Endothelial cell of umbilical vein (primary cell): ENCODE data around the gene GHRHR.

Experiments
- EZH2 ChIP-seq: IDR thresholded peaks from 2 replicates; pipeline ENCODE4 v1.6.1; 2012; ENCODE audit warnings: borderline replicate concordance, low read depth, mild to moderate bottlenecking, moderate library complexity, low read length, inconsistent platforms; ENCODE audit not compliant: severe bottlenecking
- GATA2 ChIP-seq: IDR thresholded peaks from 2 replicates; pipeline ENCODE4 v1.7.0; 2011; ENCODE audit warnings: low read depth, mild to moderate bottlenecking, moderate library complexity, mixed read lengths, low read length; ENCODE audit not compliant: insufficient read length, insufficient read depth
- JUN ChIP-seq: IDR thresholded peaks from 2 replicates; pipeline ENCODE4 v1.6.1; 2011; ENCODE audit warnings: borderline replicate concordance, low read depth; ENCODE audit not compliant: insufficient read length, insufficient read depth
- POLR2A ChIP-seq: IDR thresholded peaks from 2 replicates; pipeline ENCODE4 v1.6.1; 2012; ENCODE audit warnings: low read depth, mild to moderate bottlenecking, control low read depth, low read length
- POLR2AphosphoS5 ChIP-seq: IDR thresholded peaks from 2 replicates; pipeline ENCODE4 v1.6.1; 2012; ENCODE audit warnings: low read depth, mild to moderate bottlenecking, control low read depth, low read length, moderate library complexity; ENCODE audit not compliant: insufficient read depth
- TF ChIP-seq, protein P1 (sequence below), 2 donors: IDR thresholded peaks; 1 replicate in 1 of 2; 2 replicates in 1 of 2; pipeline ENCODE4 v1.5.1; 2011; ENCODE audit warnings: low read length in 2 of 2, mild to moderate bottlenecking in 2 of 2, moderate library complexity in 2 of 2, control low read depth in 1 of 2, inconsistent platforms in 1 of 2, low read depth in 1 of 2; ENCODE audit not compliant: insufficient read depth in 1 of 2; ENCODE audit errors: extremely low read depth in 1 of 2
- TF ChIP-seq, protein P2 (sequence below): IDR thresholded peaks from 2 replicates; pipeline ENCODE4 v1.6.1; 2011; ENCODE audit not compliant: insufficient read depth, insufficient read length

- TF ChIP-seq, protein P1, sequence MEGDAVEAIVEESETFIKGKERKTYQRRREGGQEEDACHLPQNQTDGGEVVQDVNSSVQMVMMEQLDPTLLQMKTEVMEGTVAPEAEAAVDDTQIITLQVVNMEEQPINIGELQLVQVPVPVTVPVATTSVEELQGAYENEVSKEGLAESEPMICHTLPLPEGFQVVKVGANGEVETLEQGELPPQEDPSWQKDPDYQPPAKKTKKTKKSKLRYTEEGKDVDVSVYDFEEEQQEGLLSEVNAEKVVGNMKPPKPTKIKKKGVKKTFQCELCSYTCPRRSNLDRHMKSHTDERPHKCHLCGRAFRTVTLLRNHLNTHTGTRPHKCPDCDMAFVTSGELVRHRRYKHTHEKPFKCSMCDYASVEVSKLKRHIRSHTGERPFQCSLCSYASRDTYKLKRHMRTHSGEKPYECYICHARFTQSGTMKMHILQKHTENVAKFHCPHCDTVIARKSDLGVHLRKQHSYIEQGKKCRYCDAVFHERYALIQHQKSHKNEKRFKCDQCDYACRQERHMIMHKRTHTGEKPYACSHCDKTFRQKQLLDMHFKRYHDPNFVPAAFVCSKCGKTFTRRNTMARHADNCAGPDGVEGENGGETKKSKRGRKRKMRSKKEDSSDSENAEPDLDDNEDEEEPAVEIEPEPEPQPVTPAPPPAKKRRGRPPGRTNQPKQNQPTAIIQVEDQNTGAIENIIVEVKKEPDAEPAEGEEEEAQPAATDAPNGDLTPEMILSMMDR (IDR thresholded peaks at IDR 0.05; ENCODE audit: extremely low read depth in 1 of 2, insufficient read depth in 1 of 2, low read depth in 1 of 2, low read length in 2 of 2): no peak
- no peak for TF ChIP-seq EZH2
- TF ChIP-seq, protein P2, sequence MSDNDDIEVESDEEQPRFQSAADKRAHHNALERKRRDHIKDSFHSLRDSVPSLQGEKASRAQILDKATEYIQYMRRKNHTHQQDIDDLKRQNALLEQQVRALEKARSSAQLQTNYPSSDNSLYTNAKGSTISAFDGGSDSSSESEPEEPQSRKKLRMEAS: no peak
- TF ChIP-seq POLR2A: no peak
- TF ChIP-seq POLR2AphosphoS5: no peak
- TF ChIP-seq GATA2: no peak
- no peak for TF ChIP-seq JUN
Observed at GRCh38 chr7:31017032-31017675, 53.4 kb downstream of the GHRHR start.
